ENCODE data around the gene MTMR12.
"Not testable (repeated sequence)": the region's sequence is repeated elsewhere in the genome, so short reads cannot be mapped to it uniquely, and the experiment has no call there.

The MTMR12 gene

GRCh38 chr5:32298059-32298415 lies 14.7 kb downstream of the MTMR12 start:
- Histone ChIP-seq H3K4me2 (ENCODE audit: low read length) (no peak overlapping the region), H3K27me3 (ENCODE audit: control insufficient read depth, low read length) (no peaks in the 10 kb centered on the region), H3K27ac (ENCODE audit: low read depth, low read length) (no peak overlapping the region), H3K9me2 (replicated peaks; ENCODE audit: control insufficient read depth, low read length) (no peaks in the 10 kb centered on the region), H3K4me3 (ENCODE audit: low read length) (no peak overlapping the region), H3K9me3 (ENCODE audit: control insufficient read depth, insufficient read depth, low read length) (no peaks in the 10 kb centered on the region), H3K36me3 (ENCODE audit: control insufficient read depth, low read length) (peaks cover 79% of the 10 kb centered on the region), H3F3A (ENCODE audit: control insufficient read depth, insufficient read depth) (no peaks in the 10 kb centered on the region), H3K79me2 (ENCODE audit: control insufficient read depth, low read length) (peaks cover 99% of the 10 kb centered on the region), H3K4me1 (ENCODE audit: control insufficient read depth, low read length) (peaks cover 31% of the 10 kb centered on the region), H4K20me1 (ENCODE audit: control insufficient read depth, insufficient read depth, low read depth, low read length) (peaks cover 32% of the 10 kb centered on the region)
- TF ChIP-seq EZH2phosphoT487 (IDR thresholded peaks at IDR 0.05; ENCODE audit: borderline replicate concordance, low read length) (no peak), CTCF (IDR thresholded peaks at IDR 0.05; ENCODE audit: low read depth, low read length, poor library complexity, severe bottlenecking) (no peak)

DNA sequence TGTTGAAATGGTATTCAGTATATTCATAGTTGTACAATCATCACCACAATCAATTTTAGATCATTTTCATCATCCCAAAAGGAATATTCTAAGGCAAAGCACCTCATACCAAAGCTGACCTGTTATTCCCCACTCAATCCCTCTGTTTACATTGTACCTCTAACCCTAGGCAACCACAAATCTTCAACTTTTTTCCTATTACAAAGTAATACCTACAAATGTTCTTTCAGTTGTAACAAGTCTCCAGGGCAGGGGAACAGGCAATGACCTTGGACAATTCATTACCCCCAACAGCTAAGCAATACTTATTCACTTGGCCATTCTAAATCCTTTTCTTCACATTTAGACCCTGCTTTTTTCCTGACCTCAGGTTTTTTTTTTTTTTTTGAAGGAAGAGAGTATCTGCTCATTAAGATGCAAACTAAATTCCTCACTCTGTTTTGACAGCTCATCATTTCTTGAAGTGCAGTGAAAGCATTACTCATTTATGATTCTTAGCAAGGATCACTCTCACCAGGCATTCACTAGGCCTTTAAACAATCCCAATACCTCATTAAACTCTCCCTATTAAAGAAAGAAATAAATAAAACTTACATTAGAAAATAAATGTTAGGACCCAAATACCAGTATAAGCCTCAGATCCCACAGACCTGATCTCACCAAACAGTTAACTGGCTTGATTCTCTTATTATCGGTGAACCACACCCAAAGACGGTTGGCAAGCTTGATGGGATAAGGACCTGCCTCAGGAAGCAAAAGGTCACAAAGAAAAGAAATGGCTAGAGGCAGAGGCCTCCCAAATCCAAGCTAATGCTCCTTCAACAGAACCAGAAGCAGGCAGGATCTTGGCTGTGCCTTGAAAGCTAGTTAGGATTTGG lies 15.3 kb downstream of the MTMR12 start:
- Histone ChIP-seq H4K20me1 (ENCODE audit: control insufficient read depth, insufficient read depth, low read depth, low read length) (peaks cover 29% of the 10 kb centered on the region), H3K9me3 (ENCODE audit: control insufficient read depth, insufficient read depth, low read length) (no peaks in the 10 kb centered on the region), H3K27me3 (ENCODE audit: control insufficient read depth, low read length) (no peaks in the 10 kb centered on the region), H3K4me3 (ENCODE audit: low read length) (no peak overlapping the region), H3F3A (ENCODE audit: control insufficient read depth, insufficient read depth) (no peaks in the 10 kb centered on the region), H3K4me2 (ENCODE audit: low read length) (no peak overlapping the region), H3K4me1 (ENCODE audit: control insufficient read depth, low read length) (peaks cover 27% of the 10 kb centered on the region), H3K79me2 (ENCODE audit: control insufficient read depth, low read length) (peaks cover 99% of the 10 kb centered on the region), H3K27ac (ENCODE audit: low read depth, low read length) (no peak overlapping the region), H3K9me2 (replicated peaks; ENCODE audit: control insufficient read depth, low read length) (no peaks in the 10 kb centered on the region), H3K36me3 (ENCODE audit: control insufficient read depth, low read length) (peaks cover 85% of the 10 kb centered on the region)
- no peak for TF ChIP-seq EZH2phosphoT487 (IDR thresholded peaks at IDR 0.05; ENCODE audit: borderline replicate concordance, low read length)
- no peak for TF ChIP-seq CTCF (IDR thresholded peaks at IDR 0.05; ENCODE audit: low read depth, low read length, poor library complexity, severe bottlenecking)

- not testable (repeated sequence) for H3K4me2 ChIP-seq (ENCODE audit: low read length); H3F3A ChIP-seq (ENCODE audit: control insufficient read depth, insufficient read depth); H3K27me3 ChIP-seq (ENCODE audit: control insufficient read depth, low read length); H3K9me3 ChIP-seq (ENCODE audit: control insufficient read depth, insufficient read depth, low read length); H3K27ac ChIP-seq (ENCODE audit: low read depth, low read length); H3K9me2 ChIP-seq (replicated peaks; ENCODE audit: control insufficient read depth, low read length); H3K4me3 ChIP-seq (ENCODE audit: low read length)
- Histone ChIP-seq H3K36me3 (ENCODE audit: control insufficient read depth, low read length) (peaks cover 91% of the 10 kb centered on the region), H4K20me1 (ENCODE audit: control insufficient read depth, insufficient read depth, low read depth, low read length) (peaks cover 25% of the 10 kb centered on the region; the same call in 1 of the 2 replicates), H3K4me1 (ENCODE audit: control insufficient read depth, low read length) (peaks cover 16% of the 10 kb centered on the region), H3K79me2 (ENCODE audit: control insufficient read depth, low read length) (peaks cover 99% of the 10 kb centered on the region)
These were observed 16.6 kb downstream of the MTMR12 start for GRCh38 chr5:32295966-32296772.

- Histone ChIP-seq H3K27ac (ENCODE audit: low read depth, low read length) (no peak overlapping the region), H3K27me3 (ENCODE audit: control insufficient read depth, low read length) (no peaks in the 10 kb centered on the region), H3F3A (ENCODE audit: control insufficient read depth, insufficient read depth) (no peaks in the 10 kb centered on the region), H3K79me2 (ENCODE audit: control insufficient read depth, low read length) (peaks cover 100% of the 10 kb centered on the region), H3K4me2 (ENCODE audit: low read length) (no peak overlapping the region), H3K4me3 (ENCODE audit: low read length) (no peak overlapping the region), H3K36me3 (ENCODE audit: control insufficient read depth, low read length) (peaks cover 82% of the 10 kb centered on the region), H3K9me2 (replicated peaks; ENCODE audit: control insufficient read depth, low read length) (no peaks in the 10 kb centered on the region), H3K9me3 (ENCODE audit: control insufficient read depth, insufficient read depth, low read length) (no peaks in the 10 kb centered on the region), H3K4me1 (ENCODE audit: control insufficient read depth, low read length) (no peaks in the 10 kb centered on the region), H4K20me1 (ENCODE audit: control insufficient read depth, insufficient read depth, low read depth, low read length) (peaks cover 5% of the 10 kb centered on the region; the same call in 1 of the 2 replicates)
- TF ChIP-seq CTCF (IDR thresholded peaks at IDR 0.05; ENCODE audit: low read depth, low read length, poor library complexity, severe bottlenecking) (no peak), EZH2phosphoT487 (IDR thresholded peaks at IDR 0.05; ENCODE audit: borderline replicate concordance, low read length) (no peak)
These were observed 21.1 kb downstream of the MTMR12 start for GRCh38 chr5:32291591-32291990.

Data from DOHH2 (cell line).